ENCODE results near the gene AHDC1.

The AHDC1 gene

DNA sequence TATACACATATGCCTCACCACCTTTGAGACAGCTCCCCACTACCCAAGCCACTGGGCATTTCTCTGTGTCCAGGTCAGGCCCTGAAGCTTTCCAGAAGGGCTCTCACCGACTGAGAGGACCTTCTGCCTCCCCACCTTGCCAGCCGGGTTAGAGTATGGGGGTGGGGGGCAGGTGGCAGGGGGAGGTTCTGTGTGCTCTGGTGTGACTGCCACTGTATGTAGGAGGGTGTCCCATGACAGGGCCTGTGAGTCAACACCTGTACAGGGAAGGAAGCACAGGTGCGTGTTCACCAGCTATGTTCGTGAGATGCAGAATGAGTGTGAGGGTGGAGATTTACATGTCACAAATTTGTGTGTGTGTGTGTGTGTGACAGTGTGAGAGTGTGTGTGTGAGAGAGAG is 7.0 kb downstream of the AHDC1 start:
- no peak for DNase-seq

DNA sequence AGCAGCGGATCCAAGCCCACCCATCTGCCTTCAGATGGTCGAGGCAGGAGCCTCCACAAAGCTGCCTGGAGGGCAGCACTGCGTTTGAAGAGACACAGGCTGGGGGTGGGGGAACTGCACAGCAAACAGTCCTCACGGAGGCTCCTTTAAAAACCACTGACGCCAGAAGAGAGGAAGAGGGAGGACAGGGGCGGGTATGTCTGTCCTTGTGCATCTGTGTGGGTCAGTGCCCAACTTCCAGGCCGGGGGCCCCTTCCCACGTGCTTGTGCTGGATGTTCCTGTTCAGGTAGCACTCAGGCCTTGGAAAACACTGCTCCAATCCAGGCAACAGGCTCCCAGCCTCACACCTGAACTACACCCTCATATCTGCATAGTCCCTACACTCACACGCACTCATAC is 7.7 kb downstream of the AHDC1 start:
- DNase-seq = no peak

DNA sequence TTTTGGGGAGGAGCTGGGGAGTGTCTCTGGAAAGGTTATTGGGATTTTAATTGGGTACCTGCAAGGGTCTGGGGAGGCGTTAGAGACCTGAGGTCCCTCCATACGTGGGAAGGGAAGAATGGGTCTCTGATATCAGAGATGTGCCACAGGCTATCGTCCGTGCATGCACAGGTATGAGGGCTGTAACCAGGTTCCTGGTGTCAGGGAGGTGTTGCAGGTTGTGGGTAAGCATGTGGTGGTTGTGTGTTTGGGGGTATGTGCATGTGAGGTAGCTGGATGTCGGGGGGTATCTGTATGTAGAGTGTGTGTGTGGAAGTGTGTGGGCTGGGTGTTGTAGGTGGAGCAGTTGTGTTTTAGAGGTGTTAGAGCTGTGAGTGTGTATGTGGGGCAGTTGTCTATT is 8.3 kb downstream of the AHDC1 start:
- no peak for DNase-seq

DNA sequence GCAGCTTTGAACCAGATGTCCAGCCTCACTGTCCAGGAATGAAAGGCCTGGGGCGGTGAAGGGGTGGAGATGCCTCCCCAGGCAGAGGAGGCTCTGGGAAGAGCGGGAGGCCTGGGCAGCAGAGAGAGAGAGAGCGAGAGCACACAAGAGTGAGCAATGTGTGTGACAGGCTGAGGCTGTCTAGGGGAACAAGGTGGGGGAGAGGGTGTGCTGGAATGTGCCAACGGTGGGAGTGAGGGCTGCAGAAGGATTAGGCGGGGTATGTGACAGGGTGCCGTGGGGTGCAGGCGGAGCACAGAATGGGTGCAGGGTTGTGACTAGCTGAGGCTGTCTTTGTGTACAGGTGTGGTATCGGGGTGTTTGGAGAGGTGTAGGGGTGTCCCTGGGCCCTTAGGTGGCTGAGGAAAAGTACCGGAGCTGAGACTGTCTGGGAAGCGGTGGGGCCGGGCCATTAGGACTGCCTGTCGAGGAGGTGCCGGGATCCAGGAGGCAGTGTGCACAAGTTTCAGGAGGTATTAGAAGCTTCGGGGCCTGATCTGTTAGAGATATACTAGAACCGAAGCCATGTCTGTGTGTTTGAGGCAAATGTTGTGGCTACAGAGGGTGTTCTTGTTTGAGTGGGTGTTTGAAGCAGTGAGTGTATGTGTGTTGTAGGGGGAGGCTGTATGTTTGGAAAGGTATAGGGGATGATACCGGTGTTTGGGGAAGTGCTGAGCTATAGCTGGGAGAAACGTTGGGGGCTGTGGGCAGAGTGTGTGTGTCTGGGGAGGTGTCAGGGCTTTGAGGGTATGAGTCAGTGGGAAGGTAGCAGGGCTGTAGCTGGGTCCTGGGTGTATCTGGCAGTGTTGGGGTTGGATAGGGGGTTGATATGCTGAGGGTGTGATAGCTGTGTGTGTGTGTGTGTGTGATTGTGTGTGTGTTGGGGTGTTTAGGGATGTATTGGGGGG is 9.1 kb downstream of the AHDC1 start:
- DNase-seq = no peak

DNA sequence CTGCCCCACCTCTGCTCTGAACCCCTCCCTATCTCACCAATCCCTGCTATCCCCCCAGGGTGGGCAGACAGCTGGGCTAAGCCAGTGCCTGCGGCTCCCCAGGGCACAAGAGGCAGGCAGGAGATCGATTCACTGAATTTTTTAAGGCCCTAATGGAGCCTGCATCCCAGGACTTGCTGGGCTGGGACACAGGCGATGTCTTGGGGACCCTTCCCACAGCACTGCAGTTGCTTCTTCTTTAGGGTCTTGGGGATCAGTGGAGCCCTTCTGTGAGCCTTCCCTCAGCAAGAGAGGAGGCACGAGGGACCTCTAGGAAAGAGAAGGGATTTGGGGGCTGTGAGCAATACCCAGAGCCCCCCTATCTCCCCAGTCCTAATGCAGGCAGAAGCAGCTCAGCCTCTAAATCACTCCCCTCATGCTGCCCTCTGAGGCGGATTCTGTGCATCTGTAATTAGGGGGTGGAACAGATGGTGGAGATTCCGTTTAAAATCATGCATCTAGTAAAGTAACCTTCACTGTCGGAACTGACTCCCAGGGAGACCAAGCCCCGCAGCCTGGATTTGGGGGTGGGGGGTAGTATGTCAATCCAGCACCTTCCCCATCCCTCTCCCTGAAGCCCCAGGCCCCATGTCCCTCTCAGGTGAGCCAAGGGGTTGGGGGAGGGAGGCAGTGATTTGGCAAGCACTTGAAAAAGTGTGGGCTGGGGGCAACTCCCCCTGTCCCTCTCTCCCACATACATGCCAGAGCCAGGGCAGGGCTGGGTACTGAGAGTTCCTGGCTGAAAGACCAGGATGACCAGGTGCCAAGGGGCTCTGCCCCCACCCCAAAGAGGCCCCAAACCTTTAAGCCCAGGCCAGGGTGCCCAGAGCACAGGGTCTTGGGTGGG is 10.0 kb downstream of the AHDC1 start:
- DNase-seq = no peak

DNA sequence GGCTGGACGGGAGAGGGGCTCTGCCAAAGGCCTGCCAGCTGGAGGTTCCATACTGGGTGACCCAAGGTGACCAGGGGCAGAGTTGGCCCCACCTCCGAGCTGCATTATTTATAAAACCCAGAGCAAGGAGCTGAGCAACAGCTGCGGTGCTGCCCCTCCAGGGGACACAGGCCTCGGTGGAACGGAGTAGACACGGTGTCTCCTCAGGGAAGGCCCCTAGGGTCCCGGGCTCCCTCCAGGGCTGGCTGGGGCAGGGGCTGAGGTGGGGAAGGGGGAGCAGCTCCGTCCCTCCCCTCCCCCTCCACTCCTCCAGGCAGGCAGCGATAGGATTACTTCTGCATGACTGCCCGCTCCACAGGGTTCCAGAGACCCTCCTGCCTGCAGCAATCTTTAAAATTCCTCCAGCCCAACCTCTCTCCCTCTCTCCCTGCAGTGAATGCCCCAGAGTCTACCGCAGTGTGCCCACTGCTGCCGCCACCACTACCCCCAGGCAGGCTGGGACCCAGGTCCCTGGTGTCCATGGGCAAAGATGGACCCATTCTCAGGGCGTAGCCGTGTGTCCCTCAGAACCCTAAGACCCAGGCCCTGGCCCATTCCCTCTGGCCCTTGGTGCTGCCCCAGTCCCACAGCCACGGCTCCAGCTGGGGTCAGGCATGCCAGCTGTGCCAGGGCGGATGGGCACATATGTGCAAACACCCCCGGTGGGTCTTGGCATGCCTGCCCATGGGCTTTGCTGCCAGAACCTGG is 10.8 kb downstream of the AHDC1 start:
- DNase-seq = no peak

DNA sequence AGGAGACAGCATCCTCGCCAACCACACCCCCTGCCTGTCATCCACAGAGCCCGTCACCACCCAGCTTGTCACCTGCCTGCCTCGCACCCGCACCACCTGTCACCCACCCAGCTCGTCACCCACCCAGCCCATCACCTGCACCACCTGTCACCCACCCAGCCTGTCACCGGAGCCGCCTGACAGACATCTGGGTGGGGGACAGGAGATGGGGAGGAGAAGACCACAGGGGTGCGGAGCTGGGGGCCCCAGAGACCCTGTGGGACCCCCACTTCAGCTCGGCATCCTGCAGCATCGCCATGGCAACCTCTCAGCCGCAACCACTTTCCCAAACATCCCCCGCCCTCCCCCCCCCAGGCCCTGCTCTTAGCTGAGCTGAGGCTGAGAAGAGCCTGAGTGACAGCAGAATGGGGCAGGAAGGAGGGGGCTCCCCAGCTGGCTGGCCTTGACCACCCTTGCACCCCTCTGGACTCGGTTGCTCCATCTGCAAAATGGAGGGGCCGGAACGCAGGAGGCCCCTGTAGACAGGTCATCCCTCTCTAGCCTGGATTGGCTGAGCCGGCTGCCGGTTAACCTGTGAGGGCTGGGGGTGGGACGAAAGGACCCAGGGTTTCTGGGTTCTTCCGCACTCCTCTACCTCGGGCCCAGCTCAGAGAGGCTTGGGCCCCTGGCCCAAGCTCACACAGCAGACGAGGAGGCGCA is 11.6 kb downstream of the AHDC1 start:
- no peak for DNase-seq

DNA sequence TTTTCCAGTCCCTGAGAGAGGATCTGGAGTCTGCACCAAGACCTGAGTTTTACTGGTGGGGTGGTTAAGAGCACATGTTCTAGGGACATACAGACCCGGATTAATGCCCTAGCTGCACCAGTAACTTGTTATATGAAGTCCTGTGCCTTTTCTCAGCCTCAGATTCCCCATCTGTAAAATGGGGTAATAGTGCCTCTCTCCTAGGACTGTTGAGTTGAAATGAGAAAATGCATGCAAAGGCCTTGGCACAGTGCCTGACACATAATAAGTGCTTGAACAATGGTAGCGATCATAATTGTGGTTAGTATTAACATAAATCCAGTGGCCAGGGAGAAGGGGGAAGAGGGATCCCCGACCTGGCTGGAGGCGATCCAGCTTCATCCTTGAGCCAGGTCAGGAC is 12.3 kb downstream of the AHDC1 start:
- no peak for DNase-seq

DNA sequence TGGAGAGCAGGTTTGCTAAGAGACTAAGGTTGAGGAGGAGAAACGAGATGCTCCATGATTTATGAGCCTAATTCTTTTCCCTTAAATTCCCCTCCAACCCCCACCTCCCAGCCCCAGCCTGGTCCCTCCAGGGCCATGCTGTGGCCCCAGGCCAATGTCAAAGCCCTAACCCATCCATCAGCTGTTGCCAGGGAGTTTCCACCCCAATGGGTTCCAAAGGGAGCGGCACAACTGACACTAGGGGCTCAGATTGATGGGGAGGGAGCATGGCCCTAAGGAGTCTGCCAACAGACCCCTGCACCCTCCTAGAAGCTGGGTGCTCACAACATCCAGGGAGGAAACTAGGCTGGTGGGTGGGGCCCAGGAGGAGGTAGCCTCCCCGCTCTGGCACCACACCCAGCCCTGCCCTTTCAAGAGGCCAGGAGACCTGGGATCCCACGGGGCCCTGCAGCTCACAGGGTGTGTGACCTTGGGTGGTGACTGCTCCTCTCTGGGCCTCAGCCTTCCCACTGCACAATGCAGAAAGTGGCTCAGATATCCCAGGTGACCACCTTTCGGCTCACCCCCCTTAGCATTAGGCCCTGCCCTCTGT is 12.9 kb downstream of the AHDC1 start:
- DNase-seq = no peak

DNA sequence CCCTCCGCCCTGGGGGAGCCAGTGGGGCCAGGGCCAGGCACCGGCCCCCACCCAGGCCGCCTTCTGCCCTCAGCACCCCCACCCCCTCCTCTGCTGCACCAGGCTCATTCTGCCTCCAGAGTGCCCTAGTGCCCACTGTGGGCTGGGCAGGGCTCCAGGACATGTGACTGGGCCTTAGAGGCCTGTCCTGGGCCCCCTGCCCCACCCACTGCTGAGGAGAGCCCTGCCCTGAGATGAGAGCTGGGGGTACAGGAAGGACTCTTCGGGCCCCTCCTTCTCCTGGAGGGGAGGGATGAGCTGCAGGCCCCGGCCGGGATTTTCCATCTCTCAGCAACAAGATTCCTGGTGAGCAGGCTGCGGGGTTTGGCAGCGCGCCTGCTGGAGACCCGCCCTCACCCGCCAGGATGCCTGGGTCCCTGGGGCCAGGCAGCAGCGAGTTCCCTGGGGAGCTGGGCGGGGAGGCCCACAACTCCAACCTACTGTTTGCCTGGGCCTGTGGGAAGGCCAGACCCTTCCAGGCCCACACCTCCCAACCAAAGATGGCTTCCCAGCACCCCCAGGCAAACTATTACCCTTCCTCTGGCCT is 14.0 kb downstream of the AHDC1 start:
- no peak for DNase-seq

DNA sequence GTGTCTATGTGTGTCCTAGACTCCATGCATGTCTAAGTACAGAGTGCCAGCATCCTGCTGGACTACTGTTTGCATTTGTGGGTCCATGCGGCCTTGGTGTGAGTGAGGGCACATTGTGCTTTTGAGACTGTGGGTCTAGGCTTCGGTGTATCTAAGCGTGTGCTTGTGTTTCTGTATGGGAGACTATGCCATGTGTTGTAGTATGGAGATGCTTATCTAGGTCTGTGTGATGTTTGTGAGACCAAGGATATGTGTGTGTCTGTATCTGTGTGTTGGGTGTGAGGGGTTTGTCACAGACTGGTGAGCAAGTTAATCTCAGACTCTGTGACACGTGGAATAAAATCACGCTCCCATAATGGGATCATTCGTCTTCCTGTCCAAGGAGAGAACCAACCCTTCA is 14.5 kb downstream of the AHDC1 start:
- DNase-seq = no peak

DNA sequence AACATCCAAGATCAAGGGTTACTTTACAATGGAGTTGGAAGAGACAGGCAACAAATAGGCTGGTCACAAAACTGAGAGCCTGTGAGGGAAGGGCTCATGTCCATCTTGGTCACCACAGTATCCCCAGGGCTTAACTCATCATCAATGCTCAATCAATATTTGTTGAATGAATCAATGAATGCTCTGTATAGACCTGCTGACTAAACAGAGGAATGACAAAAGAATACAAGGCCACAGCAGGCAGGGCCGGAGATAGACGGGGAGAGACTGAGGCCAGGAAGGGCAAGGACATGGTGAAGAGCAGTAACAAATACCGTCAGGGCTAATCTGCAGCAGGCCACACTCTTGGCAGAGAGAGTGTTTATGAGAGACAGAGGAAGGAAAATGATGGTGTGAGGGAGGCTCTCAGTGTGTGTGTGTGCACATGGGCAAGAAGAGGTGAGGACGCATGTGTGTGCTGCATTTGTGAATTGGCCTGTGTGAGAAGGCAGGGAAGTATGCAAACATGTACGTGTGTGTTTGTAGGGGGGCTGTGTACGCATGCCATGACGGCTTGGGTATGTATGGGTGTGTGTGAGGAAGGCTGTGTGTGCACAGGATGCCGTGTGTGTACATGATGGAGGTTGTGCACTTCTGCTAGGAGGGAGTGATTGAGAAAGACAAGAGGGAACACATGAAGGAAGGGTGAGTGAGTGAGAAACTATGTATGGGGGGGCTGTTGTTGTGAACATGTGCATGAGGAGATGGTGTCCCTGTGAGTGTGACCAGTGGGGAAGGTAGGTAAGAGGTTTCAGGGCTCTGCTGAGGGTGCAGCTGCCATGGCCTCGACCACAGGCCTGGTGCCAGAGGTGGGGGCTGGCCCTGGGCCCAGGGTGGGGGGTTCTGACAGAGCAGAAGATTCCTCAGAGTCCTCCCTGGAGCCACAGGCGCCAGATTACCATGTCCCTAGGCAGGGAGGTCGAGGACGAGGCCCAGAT is 15.4 kb downstream of the AHDC1 start:
- DNase-seq = no peak

DNA sequence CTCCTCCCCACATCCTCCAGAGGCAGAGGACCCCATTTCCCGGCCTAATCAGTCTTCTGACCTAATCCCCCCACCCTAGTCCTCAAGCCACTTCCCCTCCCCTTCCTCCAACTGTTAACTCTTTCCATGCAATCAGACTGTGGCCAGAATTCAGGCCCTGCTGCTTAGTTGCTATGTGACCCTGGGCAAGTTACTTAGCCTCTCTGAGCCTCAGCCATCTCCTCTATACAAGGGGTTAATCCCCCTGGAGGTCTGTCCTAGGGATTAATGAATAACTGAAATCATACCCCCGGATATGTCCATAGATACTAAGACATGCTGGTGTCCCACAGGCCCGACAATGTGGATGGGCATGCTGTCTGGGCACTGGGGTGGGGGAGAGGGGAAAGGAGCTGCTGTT is 18.3 kb downstream of the AHDC1 start:
- no peak for DNase-seq

DNA sequence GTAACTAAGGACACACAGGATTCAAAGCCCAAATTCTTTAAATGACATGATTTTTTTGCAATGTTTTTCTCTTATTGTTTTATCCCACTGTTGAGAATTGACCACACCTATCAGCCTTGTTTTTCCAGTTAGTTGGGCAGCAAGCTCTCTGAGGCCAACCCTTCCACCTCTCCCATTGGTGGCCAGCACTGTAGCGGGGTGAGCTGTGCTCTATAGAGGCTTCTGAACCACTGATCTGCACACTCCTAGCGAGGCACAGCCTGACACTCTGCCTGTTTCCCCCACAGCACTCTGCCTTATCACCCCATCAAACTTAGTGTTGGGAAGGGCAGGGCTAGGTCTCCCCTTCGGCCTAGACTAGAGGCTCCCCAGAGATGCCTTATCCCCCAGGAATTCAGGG is 19.5 kb downstream of the AHDC1 start:
- no peak for DNase-seq

DNA sequence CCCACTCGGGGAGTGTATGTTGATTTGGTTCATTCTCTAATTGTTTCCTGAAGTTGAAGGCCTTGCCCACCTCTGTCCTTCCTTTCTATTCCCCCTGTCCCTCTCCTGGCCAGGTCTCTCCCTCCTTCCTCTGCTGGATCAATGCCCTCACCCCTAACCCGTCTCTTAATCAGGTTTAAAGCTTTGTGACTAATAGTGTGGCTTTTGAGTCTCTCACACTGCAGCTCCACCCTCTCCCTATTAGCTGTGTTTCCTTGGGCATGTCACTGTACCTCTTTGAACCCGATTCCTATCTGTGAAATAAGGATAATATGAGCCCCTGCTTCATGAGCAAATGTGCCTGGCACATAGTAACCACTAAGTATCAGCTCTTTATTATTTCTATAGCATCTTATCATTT is 20.5 kb downstream of the AHDC1 start:
- no peak for DNase-seq

DNA sequence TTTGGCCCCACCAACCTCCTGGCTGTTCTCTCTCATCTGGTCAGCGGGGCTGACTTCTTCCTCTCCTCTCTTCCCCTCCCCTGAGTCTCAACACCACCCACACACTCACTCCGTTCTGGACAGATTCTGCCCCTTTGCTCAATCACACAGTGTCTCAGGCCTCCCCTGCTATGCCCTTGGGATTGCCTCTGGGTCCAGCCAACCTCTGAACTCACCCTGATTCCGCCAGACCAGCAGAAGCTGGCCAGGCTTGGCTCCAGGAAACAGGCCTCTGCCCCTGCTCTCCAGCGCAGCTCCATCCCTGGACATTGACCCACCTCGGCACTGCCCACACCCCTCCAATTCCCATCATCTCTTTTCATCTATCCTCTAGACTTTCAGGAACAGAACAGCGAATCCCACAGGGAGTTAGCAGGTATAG is 22.1 kb downstream of the AHDC1 start:
- peak; percentile 42 to 49 for DNase-seq

DNA sequence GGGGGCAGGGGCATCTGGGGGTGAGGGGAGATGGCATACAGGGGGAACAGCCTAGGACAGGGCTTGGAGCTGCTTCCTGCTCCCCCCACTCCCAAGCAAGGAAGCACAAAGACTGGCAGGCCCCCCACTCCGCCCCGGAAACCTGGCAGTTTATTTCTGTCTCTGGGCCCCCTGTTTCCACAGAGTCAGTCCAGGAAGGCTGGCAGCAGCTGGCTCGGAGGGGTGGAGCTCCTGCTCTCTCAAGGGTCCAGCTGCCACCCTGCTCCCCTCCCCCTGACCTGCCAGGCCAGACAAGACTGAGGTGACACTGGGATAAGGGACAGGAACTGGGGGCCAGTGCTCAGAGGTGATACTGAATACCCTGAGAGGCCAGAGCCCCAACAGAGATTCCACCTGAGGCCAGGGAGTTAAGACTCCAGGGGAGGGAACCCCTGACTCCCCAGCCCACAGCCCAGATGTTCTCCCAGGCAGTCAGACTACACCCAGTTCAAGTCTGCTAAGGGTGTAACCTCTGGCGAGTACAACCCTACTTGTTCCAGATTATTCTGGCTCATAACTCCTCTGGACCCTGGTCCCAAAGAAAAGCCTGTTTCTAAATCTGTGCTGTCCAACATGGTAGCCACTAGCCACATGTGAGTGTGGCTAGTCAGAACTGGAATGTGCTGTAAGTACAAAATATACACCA is 26.3 kb downstream of the AHDC1 start:
- DNase-seq = no peak

DNA sequence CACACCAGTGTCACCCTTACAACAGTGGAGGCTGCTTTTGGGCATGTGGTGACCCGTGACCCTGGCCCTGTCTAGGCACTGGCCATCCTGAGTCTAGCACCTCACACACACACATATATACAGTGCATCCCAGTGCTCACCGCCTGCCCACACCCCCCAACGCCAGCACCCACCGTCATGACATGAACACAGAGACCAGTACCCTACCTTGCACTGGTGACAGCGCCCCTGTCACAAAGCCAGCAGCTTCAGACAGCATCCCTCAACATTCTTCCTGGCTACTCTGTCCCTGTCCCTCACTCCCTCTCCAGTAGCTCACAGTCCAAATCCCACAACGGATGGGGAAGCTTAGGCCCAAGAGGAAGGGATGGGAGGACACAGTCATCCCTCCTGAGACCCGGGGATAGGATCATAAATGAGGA is 27.1 kb downstream of the AHDC1 start:
- no peak for DNase-seq

DNA sequence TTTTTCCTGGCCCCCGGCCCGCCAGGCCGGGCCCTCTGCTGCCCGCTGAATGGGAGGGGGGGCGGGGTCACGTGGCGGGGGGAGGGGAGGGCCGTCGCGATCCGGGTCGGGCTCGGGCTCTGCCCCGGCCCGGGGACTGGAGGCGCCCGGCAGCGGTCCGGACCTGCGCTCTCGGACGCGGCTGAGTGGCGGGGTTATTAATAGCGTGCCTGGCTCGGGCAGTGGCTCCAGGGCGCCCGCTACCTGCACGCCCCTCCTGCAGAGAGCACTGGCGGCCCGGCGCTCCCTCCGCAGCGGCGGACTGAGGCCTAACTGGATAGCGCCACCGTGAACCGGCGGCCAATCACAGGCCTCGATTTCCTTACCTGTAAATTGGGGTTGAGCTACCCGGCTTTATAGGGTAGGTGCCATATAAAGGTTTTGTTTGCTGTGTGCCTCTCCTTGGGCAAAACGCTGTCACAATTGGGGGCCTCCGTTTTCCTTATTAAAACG is 28.1 kb downstream of the AHDC1 start:
- DNase-seq = no peak
